Common myeloid progenitor, CD34-positive (primary cell): ENCODE data around the gene SMG5.

Experiments
- CTCF ChIA-PET: fragments of 350-600 bp; sonication (Branson Sonifier 250); formaldehyde crosslinking; loops from one replicate; lab custom pipeline; 2021; ENCODE audit warnings: antibody characterized with exemption; lab: Charles Lee
- POLR2A ChIA-PET: fragments of 350-600 bp; sonication (Branson Sonifier 250); formaldehyde crosslinking; loops from one replicate; lab custom pipeline; 2021; ENCODE audit warnings: antibody characterized with exemption; lab: Charles Lee
- DNase-seq, 3 donors: peaks; one replicate each; pipeline versions ENCODE4 v3.0.0 to v3.0.0-alpha.2; 2013
- H3K27ac ChIP-seq, 2 experiments: 1 replicate in 1 of 2; 2 replicates in 1 of 2; pipeline ENCODE4 v1.7.0; 2013; ENCODE audit warnings: inconsistent platforms in 2 of 2, low read length in 2 of 2, mild to moderate bottlenecking in 2 of 2, low read depth in 1 of 2, moderate library complexity in 1 of 2; ENCODE audit not compliant: severe bottlenecking in 2 of 2, insufficient read depth in 1 of 2, poor library complexity in 1 of 2
- H3K27me3 ChIP-seq, 5 experiments: replicated peaks in 2 of 5; 1 replicate in 3 of 5; 2 replicates in 2 of 5; pipeline versions ENCODE4 v1.6.1 to v1.7.0; 2013; ENCODE audit warnings: low read length in 4 of 5, mild to moderate bottlenecking in 2 of 5, moderate library complexity in 2 of 5, inconsistent platforms in 1 of 5; ENCODE audit not compliant: insufficient read depth in 5 of 5, control insufficient read depth in 4 of 5
- H3K36me3 ChIP-seq, 4 experiments: 1 replicate in 2 of 4; 2 replicates in 2 of 4; pipeline versions ENCODE4 v1.6.1 to v1.7.0; 2013; ENCODE audit warnings: low read length in 3 of 4, control low read depth in 1 of 4, mild to moderate bottlenecking in 1 of 4; ENCODE audit not compliant: control insufficient read depth in 4 of 4, insufficient read depth in 4 of 4
- H3K4me1 ChIP-seq, 4 experiments: 1 replicate in 3 of 4; 2 replicates in 1 of 4; pipeline versions ENCODE4 v1.6.1 to v1.7.1; 2013; ENCODE audit warnings: low read length in 3 of 4, mild to moderate bottlenecking in 3 of 4, control low read depth in 1 of 4, inconsistent platforms in 1 of 4, moderate library complexity in 1 of 4; ENCODE audit not compliant: control insufficient read depth in 4 of 4, insufficient read depth in 4 of 4; ENCODE audit errors: control extremely low read depth in 1 of 4
- H3K4me3 ChIP-seq, 7 experiments: 1 replicate in 4 of 7; 2 replicates in 3 of 7; pipeline versions ENCODE4 v1.5.1 to v1.7.0; 2013; ENCODE audit warnings: mild to moderate bottlenecking in 7 of 7, low read length in 6 of 7, moderate library complexity in 6 of 7, inconsistent platforms in 2 of 7, low read depth in 2 of 7, control low read depth in 1 of 7; ENCODE audit not compliant: insufficient read depth in 4 of 7, control insufficient read depth in 1 of 7; ENCODE audit errors: extremely low read depth in 1 of 7
- H3K9me3 ChIP-seq, 5 experiments: 1 replicate in 4 of 5; 2 replicates in 1 of 5; pipeline versions ENCODE4 v1.6.1 to v1.7.1; 2013; ENCODE audit warnings: low read length in 4 of 5, mild to moderate bottlenecking in 2 of 5, inconsistent platforms in 1 of 5, low read depth in 1 of 5, moderate library complexity in 1 of 5; ENCODE audit not compliant: control insufficient read depth in 4 of 5, insufficient read depth in 2 of 5; ENCODE audit errors: control extremely low read depth in 1 of 5
- WGBS: methylation state at CpG from one replicate; pipeline ENCODE4 v1.1.5; 2013; ENCODE audit not compliant: insufficient coverage; 5-methylcytosine and 5-hydroxymethylcytosine counted together

Gene SMG5

DNA sequence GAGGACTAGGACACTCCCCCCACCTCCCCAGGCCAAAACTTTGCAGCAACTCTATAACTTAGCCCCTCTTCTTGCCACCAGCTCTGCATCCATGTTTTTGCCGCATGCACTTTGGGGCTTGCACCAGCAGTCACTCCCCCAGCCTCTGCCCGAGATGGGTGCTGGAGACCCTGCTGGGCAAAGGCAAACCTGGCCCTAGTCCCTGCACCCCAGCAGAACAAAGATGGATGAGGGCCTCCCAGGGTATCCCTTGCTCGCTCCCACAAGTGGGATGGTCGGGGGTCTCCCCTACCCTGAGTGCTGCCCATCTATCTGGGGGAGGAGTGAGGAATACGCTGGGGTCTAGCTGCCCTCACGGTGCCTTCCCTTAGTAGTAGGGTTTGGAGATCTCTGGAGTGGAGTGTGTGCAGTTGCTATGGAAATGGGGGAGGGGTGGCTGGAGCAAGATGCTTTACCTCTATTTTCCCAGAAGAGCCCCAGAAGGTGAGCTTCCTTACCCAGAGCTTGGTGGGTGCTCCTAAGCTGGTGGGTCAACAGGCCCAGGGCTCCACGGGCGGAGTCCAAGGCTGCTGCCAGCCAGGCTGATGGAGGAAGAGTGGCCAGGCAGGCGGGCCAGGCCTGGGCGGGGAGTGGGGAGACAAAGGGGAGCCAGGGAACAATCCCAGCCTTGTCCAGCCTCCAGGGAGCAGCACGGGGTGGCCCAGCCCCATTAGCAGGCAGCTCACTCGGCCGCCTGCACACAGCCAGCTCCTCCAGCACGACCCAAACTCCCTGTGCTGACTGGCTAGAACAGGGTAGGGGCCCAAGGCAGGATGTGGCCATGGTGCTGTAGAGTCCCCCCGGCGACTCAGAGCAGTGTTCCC lies 34.9 kb downstream of the SMG5 start, which contains the start of gene PAQR6:
Gene PAQR6 (minus strand): TSS at position 597 of the 863 bp plus-strand sequence. CDS start 1,325 bp downstream, outside the sequence.
- WGBS = 96% methylated on average over 15 of the region's 16 CpGs
- Histone ChIP-seq H3K9me3 (no peaks in the 10 kb centered on the region), H3K27me3 (peaks cover 0 to 2% (median 0%) of the 10 kb centered on the region in 5 experiments), H3K4me3 (no peak within 1 kb of the TSS), H3K36me3 (peaks cover 5 to 51% (median 33%) of the 10 kb centered on the region in 4 experiments), H3K4me1 (peaks cover 0 to 65% (median 54%) of the 10 kb centered on the region in 4 experiments), H3K27ac (no peak within 1 kb of the TSS)
- CTCF ChIA-PET = interaction anchor here (0.6 to 1.5 kb wide), 4 partner anchors 9 to 24 kb away, joined by 3 read pairs; no protein-coding TSS in a partner anchor
- DNase-seq = no peak
- POLR2A ChIA-PET = interaction anchor here (0.6 kb wide), 1 partner anchor 35 kb away, joined by 3 read pairs; the partner anchor contains the start of gene PMF1

DNA sequence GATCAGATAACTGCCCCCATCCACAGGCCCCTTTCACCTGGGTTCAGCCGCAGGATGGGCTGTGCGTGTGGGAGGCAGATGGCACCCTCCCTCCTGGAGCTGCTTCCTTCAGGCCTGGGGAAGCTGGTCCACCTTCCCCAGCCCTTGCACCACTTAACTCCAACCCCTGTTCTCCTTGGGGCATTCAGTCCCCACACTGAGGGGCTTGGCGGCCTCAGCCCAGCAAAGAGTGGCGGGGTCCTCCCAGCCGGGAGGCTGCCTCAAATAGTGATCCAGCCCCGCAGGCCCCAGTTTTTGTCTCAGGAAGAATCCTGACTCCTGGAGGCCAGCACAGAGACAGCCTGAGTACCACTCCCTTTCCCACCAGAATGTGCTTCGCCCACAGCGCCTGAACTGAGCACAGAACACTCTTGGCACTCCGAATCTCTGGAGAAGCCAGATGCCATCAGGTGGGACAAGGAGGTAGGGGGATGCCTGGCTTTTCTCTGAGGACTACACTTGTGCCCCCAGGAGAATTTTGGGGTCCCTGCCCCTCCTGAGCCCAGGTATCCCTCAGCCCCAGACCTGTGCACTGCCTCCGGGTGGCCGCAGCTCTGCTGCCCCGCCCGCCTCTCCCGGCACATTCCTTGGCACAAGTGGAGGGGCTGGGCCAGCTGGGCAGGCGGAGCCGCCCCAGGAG lies 35.7 kb downstream of the SMG5 start:
- CTCF ChIA-PET = interaction anchor here (0.6 to 2.1 kb wide), 4 partner anchors 8 to 178 kb away, joined by 3 to 8 read pairs (median 3); no protein-coding TSS in a partner anchor
- POLR2A ChIA-PET = no interaction called here

DNA sequence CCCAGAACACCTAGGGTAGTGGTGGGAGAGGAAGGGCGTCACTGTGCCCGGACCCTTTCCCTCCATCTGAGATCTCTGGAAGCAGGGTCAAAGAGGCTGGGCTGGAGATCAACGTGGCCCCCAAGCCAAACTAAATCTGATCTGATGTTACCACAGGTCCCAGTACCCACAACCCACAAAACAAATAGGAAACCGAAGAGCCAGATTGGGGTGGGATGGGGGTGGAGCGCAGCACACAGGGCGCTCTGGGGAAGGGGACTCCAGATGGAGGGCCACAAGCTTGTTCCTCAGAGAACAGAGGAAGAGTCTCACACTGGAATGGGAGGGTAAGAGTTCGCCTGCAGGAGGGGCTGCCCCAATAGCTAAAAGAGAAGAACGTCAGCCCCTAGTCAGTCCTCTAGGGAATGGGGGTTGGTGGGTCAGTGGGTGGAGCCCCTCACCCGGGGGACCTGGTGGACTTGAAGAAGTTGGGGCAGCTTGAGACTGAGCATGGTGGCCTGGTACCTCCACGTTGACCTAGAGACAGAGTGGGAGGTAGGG lies 36.3 kb downstream of the SMG5 start:
- DNase-seq = peak in 2 of 3 donors; percentile 34 to 37
- Histone ChIP-seq H3K4me1 (peaks cover 0 to 59% (median 52%) of the 10 kb centered on the region in 4 experiments), H3K4me3 (peak overlapping the region in 3 of 7 experiments; percentile 38 to 55 (median 54)), H3K27ac (no peak overlapping the region), H3K27me3 (peaks cover 0 to 2% (median 0%) of the 10 kb centered on the region in 5 experiments), H3K36me3 (peaks cover 2 to 44% (median 28%) of the 10 kb centered on the region in 4 experiments), H3K9me3 (no peaks in the 10 kb centered on the region)
- CTCF ChIA-PET = interaction anchor here (0.6 to 2.1 kb wide), 5 partner anchors 8 to 264 kb away, joined by 3 to 8 read pairs (median 3); no protein-coding TSS in a partner anchor
- POLR2A ChIA-PET = no interaction called here
- WGBS = 68% methylated on average over 7 of the region's 10 CpGs

More for the DNA sequence above, 35.7 kb downstream of the SMG5 start:
- Histone ChIP-seq H3K36me3 (peaks cover 2 to 50% (median 30%) of the 10 kb centered on the region in 4 experiments), H3K4me1 (peaks cover 0 to 59% (median 52%) of the 10 kb centered on the region in 4 experiments), H3K4me3 (no peak overlapping the region), H3K9me3 (no peaks in the 10 kb centered on the region), H3K27me3 (peaks cover 0 to 2% (median 0%) of the 10 kb centered on the region in 5 experiments), H3K27ac (no peak overlapping the region)
- 92% methylated on average over 15 of the region's 16 CpGs for WGBS
- no peak for DNase-seq

DNA sequence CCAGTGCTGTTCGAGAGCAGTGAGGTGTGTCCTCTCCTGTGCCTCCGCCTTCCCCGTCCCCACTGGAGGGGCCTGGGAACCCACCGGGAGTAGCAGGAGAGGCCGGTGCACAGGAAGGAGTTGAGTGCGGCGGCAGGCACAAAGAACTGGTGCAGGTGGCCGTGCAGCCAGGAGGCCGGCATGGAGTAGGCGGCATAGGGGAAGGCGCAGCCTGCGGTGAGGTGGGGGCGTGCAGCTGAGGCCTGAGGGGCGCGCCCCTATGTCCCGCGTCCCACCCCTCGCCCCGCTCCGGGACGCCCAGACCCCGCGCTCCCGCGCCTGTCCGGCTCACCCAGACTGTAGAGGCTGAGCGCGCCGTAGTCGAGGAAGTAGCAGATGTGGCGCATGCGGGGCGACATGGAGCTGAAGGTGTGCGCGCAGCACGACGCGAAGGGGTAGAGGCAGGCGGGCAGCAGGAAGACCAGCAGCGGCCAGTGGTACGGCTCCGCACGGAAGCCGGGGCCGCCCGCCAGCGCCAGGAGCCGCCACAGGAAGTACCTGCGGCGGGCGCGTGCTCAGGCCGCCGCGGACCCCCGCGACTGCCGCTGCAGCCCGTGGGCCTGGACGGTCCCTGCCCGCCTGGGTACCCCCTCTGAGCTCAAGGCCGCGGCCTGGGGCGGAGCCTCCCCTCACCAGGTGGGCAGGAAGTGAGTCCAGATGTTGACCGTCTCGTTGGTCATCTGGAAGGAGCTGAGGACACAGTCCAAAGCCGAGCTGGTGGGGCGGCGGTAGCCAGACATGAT lies 37.0 kb downstream of the SMG5 start:
- H3K36me3 ChIP-seq = peaks cover under 1 to 40% (median 23%) of the 10 kb centered on the region in 4 experiments
- peak; percentile 18 to 68 (median 59) for DNase-seq
- 7% methylated on average over 63 of the region's 69 CpGs for WGBS

DNA sequence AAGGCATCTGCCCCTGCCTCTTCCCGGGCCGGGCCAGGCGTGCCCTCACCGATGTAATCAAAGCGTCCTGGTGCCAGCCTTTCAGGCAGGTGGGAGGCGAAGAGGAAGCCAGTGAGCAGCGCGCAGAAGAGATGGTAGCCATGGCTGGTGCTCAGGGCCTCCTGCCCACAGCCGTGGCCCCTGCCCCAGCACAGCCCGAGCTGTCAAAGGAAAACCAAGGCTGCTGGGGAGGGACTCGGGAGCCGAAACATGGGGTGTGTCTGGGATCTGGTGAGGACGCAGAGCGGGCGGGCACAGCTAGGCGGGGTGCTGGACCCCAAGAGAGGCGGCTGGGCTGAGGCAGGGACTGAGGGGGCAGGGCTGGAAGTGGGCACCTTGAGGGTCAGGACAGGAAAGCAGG lies 37.9 kb downstream of the SMG5 start:
- Histone ChIP-seq H3K4me1 (peaks cover 0 to 49% (median 42%) of the 10 kb centered on the region in 4 experiments), H3K9me3 (no peaks in the 10 kb centered on the region), H3K27ac (no peak overlapping the region), H3K4me3 (no peak overlapping the region), H3K27me3 (peaks cover 0 to 2% (median 0%) of the 10 kb centered on the region in 5 experiments), H3K36me3 (peaks cover 0 to 36% (median 18%) of the 10 kb centered on the region in 4 experiments)
- CTCF ChIA-PET = no interaction called here
- no peak for DNase-seq
- POLR2A ChIA-PET = no interaction called here
- 99% methylated on average over 15 of the region's 17 CpGs for WGBS

More for the DNA sequence above, 37.0 kb downstream of the SMG5 start:
- Histone ChIP-seq H3K27me3 (peaks cover 0 to 2% (median 0%) of the 10 kb centered on the region in 5 experiments), H3K9me3 (no peaks in the 10 kb centered on the region), H3K4me1 (peaks cover 0 to 58% (median 51%) of the 10 kb centered on the region in 4 experiments), H3K27ac (no peak overlapping the region), H3K4me3 (peak overlapping the region in 5 of 7 experiments; percentile 14 to 55 (median 50))
- ChIA-PET POLR2A (no interaction called here), CTCF (interaction anchor here (0.7 to 2.1 kb wide), 3 partner anchors 11 to 264 kb away, joined by 3 to 8 read pairs (median 3); no protein-coding TSS in a partner anchor)

DNA sequence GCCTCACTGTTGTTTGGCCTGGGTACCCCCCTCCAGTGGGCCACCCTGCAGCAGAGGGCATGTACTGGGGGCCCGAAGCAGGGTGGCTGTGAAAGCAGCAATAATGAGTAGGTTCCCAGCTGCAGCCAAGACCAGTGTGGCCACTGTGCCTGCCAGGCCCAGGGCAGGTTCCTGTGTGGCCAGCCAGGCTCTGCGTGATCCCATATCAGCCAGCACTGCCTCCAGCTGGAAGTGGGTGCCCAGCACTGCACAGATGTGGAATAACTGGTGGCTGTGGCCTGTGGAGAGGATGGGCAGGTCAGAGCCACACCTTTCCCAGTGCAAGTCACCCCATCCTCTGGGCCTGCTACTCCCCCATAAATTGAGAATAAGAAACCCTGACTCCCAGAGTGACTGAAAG lies 38.5 kb downstream of the SMG5 start:
- Histone ChIP-seq H3K4me3 (no peak overlapping the region), H3K27ac (no peak overlapping the region), H3K9me3 (no peaks in the 10 kb centered on the region), H3K4me1 (peaks cover 0 to 44% (median 39%) of the 10 kb centered on the region in 4 experiments), H3K27me3 (peaks cover 0 to 2% (median 0%) of the 10 kb centered on the region in 5 experiments), H3K36me3 (peaks cover 0 to 36% (median 19%) of the 10 kb centered on the region in 4 experiments)
- 100% methylated on average over 2 of the region's 2 CpGs for WGBS
- ChIA-PET POLR2A (no interaction called here), CTCF (interaction anchor here (1.1 kb wide), 1 partner anchor 19 kb away, joined by 3 read pairs; no protein-coding TSS in a partner anchor)
- no peak for DNase-seq
